HepG2 (cell line): ENCODE measurements around the gene MCTS1. TPM values are rescaled to one million over a fixed set of nuclear protein-coding genes. Genes with fewer than 3 reads are reported as not detected.

Source experiments
- ARNTL ChIP-seq: sonication (generic); formaldehyde crosslinking; IDR thresholded peaks from 2 replicates; pipeline ENCODE4 v1.4.0; 2020; ENCODE audit warnings: mild to moderate bottlenecking, missing genetic modification reagents
- ATRX ChIP-seq: sonication (generic); formaldehyde crosslinking; IDR thresholded peaks from 2 replicates; pipeline ENCODE4 v1.4.0; 2020; ENCODE audit warnings: missing genetic modification reagents, borderline replicate concordance
- EP300 ChIP-seq, 3 experiments: sonication (generic) in 1 of 3; formaldehyde crosslinking in 1 of 3; IDR thresholded peaks; 2 replicates each; pipeline versions ENCODE4 v1.5.1 to v1.6.1; 2011 to 2020; ENCODE audit warnings: low read depth in 2 of 3, low read length in 2 of 3, borderline replicate concordance in 1 of 3, improper control_type of control experiment in 1 of 3, mild to moderate bottlenecking in 1 of 3, missing genetic modification reagents in 1 of 3, moderate library complexity in 1 of 3
- HBP1 ChIP-seq: IDR thresholded peaks from 2 replicates; pipeline ENCODE4 v1.6.1; 2016; ENCODE audit warnings: low read depth, control low read depth
- HNF1A ChIP-seq, 2 experiments: sonication (generic) in 1 of 2; formaldehyde crosslinking in 1 of 2; IDR thresholded peaks; 2 replicates each; pipeline versions ENCODE4 v1.4.0 to v1.6.1; 2016 to 2020; ENCODE audit warnings: borderline replicate concordance in 1 of 2, low read depth in 1 of 2, mild to moderate bottlenecking in 1 of 2, missing genetic modification reagents in 1 of 2
- KMT2A ChIP-seq: sonication (generic); formaldehyde crosslinking; IDR thresholded peaks from 2 replicates; pipeline ENCODE4 v1.4.0; 2020; ENCODE audit warnings: missing genetic modification reagents
- MAFG ChIP-seq: sonication (generic); formaldehyde crosslinking; IDR thresholded peaks from 2 replicates; pipeline ENCODE4 v1.5.1; 2020; ENCODE audit warnings: mild to moderate bottlenecking, missing genetic modification reagents
- POLR2AphosphoS2 ChIP-seq: IDR thresholded peaks from 2 replicates; pipeline ENCODE4 v1.6.1; 2011; ENCODE audit warnings: low read depth, low read length, improper control_type of control experiment
- PRDM4 ChIP-seq: sonication (generic); formaldehyde crosslinking; IDR thresholded peaks from 2 replicates; pipeline ENCODE4 v1.9.0; 2021; ENCODE audit warnings: missing genetic modification reagents, borderline replicate concordance
- REPIN1 ChIP-seq: sonication (generic); formaldehyde crosslinking; IDR thresholded peaks from 2 replicates; pipeline ENCODE4 v1.8.0; 2022; ENCODE audit warnings: missing genetic modification reagents, low read depth, mild to moderate bottlenecking, borderline replicate concordance
- RNF2 ChIP-seq: fragments of 450-650 bp; conservative IDR thresholded peaks from 2 replicates; pipeline ENCODE4 v1.6.1; 2016; ENCODE audit warnings: low read depth
- TCF7 ChIP-seq: sonication (generic); IDR thresholded peaks from 2 replicates; pipeline ENCODE4 v1.6.1; 2016; ENCODE audit warnings: antibody characterized with exemption, low read depth
- ZBTB33 ChIP-seq: sonication (generic); formaldehyde crosslinking; IDR thresholded peaks from 2 replicates; pipeline ENCODE4 v1.4.0; 2020; ENCODE audit warnings: missing genetic modification reagents
- ZNF331 ChIP-seq: sonication (generic); formaldehyde crosslinking; IDR thresholded peaks from 2 replicates; pipeline ENCODE4 v1.4.0; 2020; ENCODE audit warnings: missing genetic modification reagents
- polyA plus RNA-seq, 8 experiments: library from polyadenylated mRNA; depleted of rRNA in 3 of 8; stranded (reverse) in 7 of 8; unstranded in 1 of 8; fragments of >200 nt; fragmentation: Illumina TruSeq in 4 of 8; extraction: Trizol in 4 of 8; gene quantifications; 2 replicates each; pipeline versions ENCODE4 v1.2.1 to v1.2.3, GENCODE V29; 2011 to 2016; ENCODE audit warnings: low read depth in 4 of 8, missing spikeins in 1 of 8, mixed read lengths in 1 of 8; ENCODE audit not compliant: insufficient read depth in 1 of 8
- total RNA-seq, 5 experiments: library from RNA; depleted of rRNA; stranded (reverse); fragments of >200 nt; fragmentation: Illumina TruSeq; extraction: Trizol; gene quantifications; 2 replicates each; pipeline ENCODE4 v1.2.3, GENCODE V29; 2016; ENCODE audit warnings: low read depth in 1 of 5

Gene MCTS1
- total and polyA plus RNA-seq, 2 of the 13 experiments (the other 11 are each of a cell fraction or from before 2014, with no cell fraction given): 30.1 to 59.0 TPM

- TF ChIP-seq HBP1 (CRISPR knock-in tag) (no peak), RNF2 (no peak), HNF1A (IDR thresholded peaks at IDR 0.05; ENCODE audit: low read depth) (0 out of 2 replicates have a peak, but pooled peaks have one; percentile 16), HNF1A (CRISPR knock-in tag; IDR thresholded peaks at IDR 0.05; ENCODE audit: borderline replicate concordance) (peak; percentile 43; the same call in 1 of the 2 replicates), POLR2AphosphoS2 (no peak), TCF7 (no peak), ZBTB33 (CRISPR knock-in tag) (no peak), MAFG (CRISPR knock-in tag) (no peak), ARNTL (CRISPR knock-in tag) (peak; percentile 71), EP300 (IDR thresholded peaks at IDR 0.05; ENCODE audit: low read depth in 2 of 2, low read length in 2 of 2) (peak in 1 of 2 experiments; percentile 29; a peak in 1 of 4 replicates), EP300 (CRISPR knock-in tag; IDR thresholded peaks at IDR 0.05; ENCODE audit: borderline replicate concordance) (no peak; the same call in 1 of the 2 replicates), ATRX (no peak), PRDM4 (CRISPR knock-in tag) (no peak), KMT2A (no peak), ZNF331 (CRISPR knock-in tag) (no peak), REPIN1 (CRISPR knock-in tag) (no peak; the same call in 1 of the 2 replicates)
These were observed 42.9 kb upstream of the MCTS1 start, which contains the start of gene CUL4B (continued) for GRCh38 chrX:120560842-120561633.
